Measurements from ENCODE around the gene GET4.

GET4 gene

GRCh38 chr7:916291-916941 is 40.1 kb downstream of the GET4 start:
- H3K36me3 ChIP-seq (ENCODE audit: insufficient read depth, low read length): no peaks in the 10 kb centered on the region
- H3K4me3 ChIP-seq (ENCODE audit: low read depth, low read length): no peak overlapping the region
- no peak overlapping the region for H2AFZ ChIP-seq (ENCODE audit: low read length, unreplicated experiment)
- peaks cover 5% of the 10 kb centered on the region for H3K4me1 ChIP-seq (ENCODE audit: control insufficient read depth, insufficient read depth, low read length, unreplicated experiment)
- no peaks in the 10 kb centered on the region for H3K79me2 ChIP-seq (ENCODE audit: control insufficient read depth, insufficient read depth, low read length, unreplicated experiment)
- no peak overlapping the region for H3K27ac ChIP-seq (ENCODE audit: low read depth, low read length)
- no peaks in the 10 kb centered on the region for H3K27me3 ChIP-seq (ENCODE audit: insufficient read depth, low read length)

DNA sequence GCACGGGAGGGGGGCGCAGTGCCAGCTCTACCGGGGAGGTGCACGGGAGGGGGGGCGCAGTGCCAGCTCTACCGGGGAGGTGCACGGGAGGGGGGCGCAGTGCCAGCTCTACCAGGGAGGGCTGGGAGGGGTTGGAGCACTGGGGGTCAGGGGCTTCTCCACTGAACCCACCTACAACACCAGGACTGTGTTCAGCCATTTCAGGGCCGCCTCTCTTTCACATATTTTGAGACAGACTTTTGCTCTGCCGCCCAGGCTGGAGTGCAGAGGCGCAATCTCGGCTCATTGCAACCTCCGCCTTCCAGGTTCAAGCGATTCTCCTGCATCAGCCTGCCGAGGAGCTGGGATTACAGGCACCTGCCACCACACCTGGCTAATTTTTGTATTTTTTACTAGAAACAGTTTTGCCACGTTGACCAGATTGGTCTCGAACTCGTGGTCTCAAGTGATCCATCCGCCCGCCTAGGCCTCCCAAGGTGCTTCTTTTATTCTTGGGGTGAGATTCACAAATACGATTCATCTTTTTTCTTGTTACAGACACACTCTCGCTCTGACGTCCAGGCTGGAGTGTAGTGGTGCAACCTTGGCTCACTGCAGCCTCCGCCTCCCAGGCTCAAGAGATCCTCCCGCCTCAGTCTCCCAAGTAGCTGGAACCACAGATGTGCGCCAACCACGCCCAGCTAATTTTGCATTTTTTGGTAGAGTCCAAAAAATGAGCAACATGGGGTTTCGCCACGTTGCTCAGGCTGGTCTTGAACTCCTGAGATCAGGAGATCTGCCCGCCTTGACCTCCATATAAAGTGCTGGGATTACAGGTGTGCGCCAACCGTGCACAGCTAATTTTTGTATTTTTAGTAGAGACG is 41.1 kb downstream of the GET4 start:
- no peaks in the 10 kb centered on the region for H3K27me3 ChIP-seq (ENCODE audit: insufficient read depth, low read length)
- H3K36me3 ChIP-seq (ENCODE audit: insufficient read depth, low read length): no peaks in the 10 kb centered on the region
- no peak overlapping the region for H3K27ac ChIP-seq (ENCODE audit: low read depth, low read length)
- H3K79me2 ChIP-seq (ENCODE audit: control insufficient read depth, insufficient read depth, low read length, unreplicated experiment): no peaks in the 10 kb centered on the region
- no peak overlapping the region for H2AFZ ChIP-seq (ENCODE audit: low read length, unreplicated experiment)
- peaks cover 5% of the 10 kb centered on the region for H3K4me1 ChIP-seq (ENCODE audit: control insufficient read depth, insufficient read depth, low read length, unreplicated experiment)
- no peak overlapping the region for H3K4me3 ChIP-seq (ENCODE audit: low read depth, low read length)

DNA sequence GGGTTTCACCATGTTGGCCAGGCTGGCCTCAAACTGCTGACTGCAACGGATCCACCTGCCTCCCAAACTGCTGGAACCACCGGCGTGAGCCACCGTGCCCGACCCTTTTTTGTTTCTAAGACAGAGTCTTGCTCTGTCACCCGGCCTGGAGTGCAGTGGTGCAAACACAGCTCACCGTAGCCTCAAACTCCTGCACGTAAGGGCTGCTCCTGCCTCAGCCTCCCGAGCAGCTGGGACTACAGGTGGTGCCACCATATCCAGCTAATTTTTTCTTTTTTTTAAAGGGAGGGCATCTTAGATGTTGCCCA is 41.7 kb downstream of the GET4 start:
- H3K27me3 ChIP-seq (ENCODE audit: insufficient read depth, low read length): no peaks in the 10 kb centered on the region
- no peaks in the 10 kb centered on the region for H3K79me2 ChIP-seq (ENCODE audit: control insufficient read depth, insufficient read depth, low read length, unreplicated experiment)
- H2AFZ ChIP-seq (ENCODE audit: low read length, unreplicated experiment): no peak overlapping the region
- H3K36me3 ChIP-seq (ENCODE audit: insufficient read depth, low read length): no peaks in the 10 kb centered on the region
- no peak overlapping the region for H3K4me3 ChIP-seq (ENCODE audit: low read depth, low read length)
- H3K27ac ChIP-seq (ENCODE audit: low read depth, low read length): no peak overlapping the region
- H3K4me1 ChIP-seq (ENCODE audit: control insufficient read depth, insufficient read depth, low read length, unreplicated experiment): peaks cover 5% of the 10 kb centered on the region

GRCh38 chr7:918441-919113 is 42.2 kb downstream of the GET4 start:
- H3K27ac ChIP-seq (ENCODE audit: low read depth, low read length): no peak overlapping the region

DNA sequence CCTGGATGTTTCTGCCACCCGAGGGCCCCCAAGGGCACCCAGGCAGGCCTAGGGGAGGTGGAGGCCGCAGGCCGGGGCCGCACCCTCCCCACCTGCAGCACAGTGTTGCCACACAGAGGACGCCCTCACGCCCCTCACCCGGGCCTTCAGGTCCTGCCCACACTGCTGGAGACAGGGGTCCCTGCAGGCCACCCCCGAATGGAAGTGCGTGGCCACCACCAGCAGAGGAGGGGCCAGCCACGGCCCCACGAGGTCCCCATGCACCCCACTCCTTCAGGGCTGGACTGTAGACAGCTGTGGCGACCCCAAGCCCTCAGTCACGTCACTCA is 42.7 kb downstream of the GET4 start:
- Histone ChIP-seq H3K27ac (ENCODE audit: low read depth, low read length) (no peak overlapping the region), H2AFZ (ENCODE audit: low read length, unreplicated experiment) (no peak overlapping the region), H3K36me3 (ENCODE audit: insufficient read depth, low read length) (no peaks in the 10 kb centered on the region), H3K27me3 (ENCODE audit: insufficient read depth, low read length) (no peaks in the 10 kb centered on the region), H3K79me2 (ENCODE audit: control insufficient read depth, insufficient read depth, low read length, unreplicated experiment) (no peaks in the 10 kb centered on the region), H3K4me1 (ENCODE audit: control insufficient read depth, insufficient read depth, low read length, unreplicated experiment) (peaks cover 5% of the 10 kb centered on the region), H3K4me3 (ENCODE audit: low read depth, low read length) (no peak overlapping the region)

More at GRCh38 chr7:918441-919113, 42.2 kb downstream of the GET4 start:
- Histone ChIP-seq H3K36me3 (ENCODE audit: insufficient read depth, low read length) (no peaks in the 10 kb centered on the region), H2AFZ (ENCODE audit: low read length, unreplicated experiment) (no peak overlapping the region), H3K79me2 (ENCODE audit: control insufficient read depth, insufficient read depth, low read length, unreplicated experiment) (no peaks in the 10 kb centered on the region), H3K27me3 (ENCODE audit: insufficient read depth, low read length) (no peaks in the 10 kb centered on the region), H3K4me3 (ENCODE audit: low read depth, low read length) (no peak overlapping the region), H3K4me1 (ENCODE audit: control insufficient read depth, insufficient read depth, low read length, unreplicated experiment) (peaks cover 5% of the 10 kb centered on the region)

- H3K79me2 ChIP-seq (ENCODE audit: control insufficient read depth, insufficient read depth, low read length, unreplicated experiment): no peaks in the 10 kb centered on the region
- H3K27ac ChIP-seq (ENCODE audit: low read depth, low read length): no peak overlapping the region
- H3K4me1 ChIP-seq (ENCODE audit: control insufficient read depth, insufficient read depth, low read length, unreplicated experiment): peaks cover 12% of the 10 kb centered on the region
These were observed 43.6 kb downstream of the GET4 start for GRCh38 chr7:919924-920341.

GRCh38 chr7:920351-921070 is 44.2 kb downstream of the GET4 start:
- Histone ChIP-seq H3K79me2 (ENCODE audit: control insufficient read depth, insufficient read depth, low read length, unreplicated experiment) (no peaks in the 10 kb centered on the region), H3K27me3 (ENCODE audit: insufficient read depth, low read length) (no peaks in the 10 kb centered on the region), H3K4me3 (ENCODE audit: low read depth, low read length) (no peak overlapping the region), H3K27ac (ENCODE audit: low read depth, low read length) (no peak overlapping the region), H2AFZ (ENCODE audit: low read length, unreplicated experiment) (no peak overlapping the region), H3K4me1 (ENCODE audit: control insufficient read depth, insufficient read depth, low read length, unreplicated experiment) (peaks cover 12% of the 10 kb centered on the region), H3K36me3 (ENCODE audit: insufficient read depth, low read length) (no peaks in the 10 kb centered on the region)

More at GRCh38 chr7:919924-920341, 43.6 kb downstream of the GET4 start:
- no peaks in the 10 kb centered on the region for H3K36me3 ChIP-seq (ENCODE audit: insufficient read depth, low read length)
- H2AFZ ChIP-seq (ENCODE audit: low read length, unreplicated experiment): no peak overlapping the region
- H3K27me3 ChIP-seq (ENCODE audit: insufficient read depth, low read length): no peaks in the 10 kb centered on the region
- H3K4me3 ChIP-seq (ENCODE audit: low read depth, low read length): no peak overlapping the region

GRCh38 chr7:921071-921461 is 44.7 kb downstream of the GET4 start:
- Histone ChIP-seq H3K27ac (ENCODE audit: low read depth, low read length) (no peak overlapping the region), H3K4me1 (ENCODE audit: control insufficient read depth, insufficient read depth, low read length, unreplicated experiment) (peaks cover 12% of the 10 kb centered on the region), H3K27me3 (ENCODE audit: insufficient read depth, low read length) (no peaks in the 10 kb centered on the region), H3K36me3 (ENCODE audit: insufficient read depth, low read length) (no peaks in the 10 kb centered on the region), H2AFZ (ENCODE audit: low read length, unreplicated experiment) (no peak overlapping the region), H3K79me2 (ENCODE audit: control insufficient read depth, insufficient read depth, low read length, unreplicated experiment) (no peaks in the 10 kb centered on the region), H3K4me3 (ENCODE audit: low read depth, low read length) (no peak overlapping the region)

GRCh38 chr7:921581-922333 is 45.4 kb downstream of the GET4 start:
- Histone ChIP-seq H3K4me3 (ENCODE audit: low read depth, low read length) (no peak overlapping the region), H3K79me2 (ENCODE audit: control insufficient read depth, insufficient read depth, low read length, unreplicated experiment) (no peaks in the 10 kb centered on the region), H3K27ac (ENCODE audit: low read depth, low read length) (no peak overlapping the region), H2AFZ (ENCODE audit: low read length, unreplicated experiment) (no peak overlapping the region), H3K36me3 (ENCODE audit: insufficient read depth, low read length) (no peaks in the 10 kb centered on the region), H3K27me3 (ENCODE audit: insufficient read depth, low read length) (no peaks in the 10 kb centered on the region), H3K4me1 (ENCODE audit: control insufficient read depth, insufficient read depth, low read length, unreplicated experiment) (peaks cover 7% of the 10 kb centered on the region)
